PC-9 (cell line): ENCODE data around the gene DPH2. TPM values are rescaled to one million over a fixed set of nuclear protein-coding genes. Genes with fewer than 3 reads are reported as not detected.
A peak's percentile ranks its signal among the peaks of the same experiment; 100 is the strongest.

Source experiments
- BruUV-seq: library from RNA; stranded (reverse); fragments of 400-500 nt; replicated peaks from 2 replicates; lab custom pipeline; 2021; lab: Mats Ljungman, UMichigan
- CTCF ChIA-PET: fragments of 300-600 bp; sonication (Branson Sonifier 250); formaldehyde crosslinking; loops from one replicate; lab custom pipeline; 2022; ENCODE audit warnings: antibody characterized with exemption; lab: Charles Lee
- POLR2A ChIA-PET: fragments of 300-600 bp; sonication (Branson Sonifier 250); formaldehyde crosslinking; loops from one replicate; lab custom pipeline; 2022; ENCODE audit warnings: antibody characterized with exemption; ENCODE audit not compliant: unreplicated experiment; lab: Charles Lee
- DNase-seq, 2 experiments: peaks; one replicate each; pipeline versions ENCODE4 v3.0.0 to v3.0.0-alpha.2; 2015 to 2022; ENCODE audit warnings: mixed read lengths in 1 of 2
- H2AFZ ChIP-seq: fragments of 200-600 bp; sonication (generic); 2 replicates; pipeline ENCODE4 v1.8.1; 2017; ENCODE audit warnings: antibody characterized with exemption
- H3F3A ChIP-seq: fragments of 200-600 bp; sonication (generic); 2 replicates; pipeline ENCODE4 v1.8.1; 2017; ENCODE audit warnings: antibody characterized with exemption, mild to moderate bottlenecking, low read depth; ENCODE audit not compliant: insufficient read depth
- H3K27ac ChIP-seq: fragments of 200-600 bp; sonication (generic); 2 replicates; pipeline ENCODE4 v1.6.1; 2016; ENCODE audit warnings: mixed run types
- H3K27me3 ChIP-seq: fragments of 200-600 bp; sonication (generic); 2 replicates; pipeline ENCODE4 v1.6.1; 2016; ENCODE audit warnings: low read depth, mixed run types; ENCODE audit not compliant: insufficient read depth
- H3K36me3 ChIP-seq: fragments of 200-600 bp; sonication (generic); 2 replicates; pipeline ENCODE4 v1.6.1; 2016; ENCODE audit warnings: low read depth, mixed run types
- H3K4me1 ChIP-seq: fragments of 200-600 bp; sonication (generic); replicated peaks from 2 replicates; pipeline ENCODE4 v1.6.1; 2016; ENCODE audit warnings: mixed run types; ENCODE audit not compliant: insufficient read depth
- H3K4me2 ChIP-seq: fragments of 200-600 bp; sonication (generic); 2 replicates; pipeline ENCODE4 v1.6.1; 2017; ENCODE audit warnings: mixed run types
- H3K4me3 ChIP-seq: fragments of 200-600 bp; sonication (generic); 2 replicates; pipeline ENCODE4 v1.6.1; 2016; ENCODE audit warnings: mixed run types
- H3K79me2 ChIP-seq: fragments of 200-600 bp; sonication (generic); 2 replicates; pipeline ENCODE4 v1.6.1; 2017; ENCODE audit warnings: low read depth, mixed run types
- H3K9me2 ChIP-seq: fragments of 200-600 bp; sonication (generic); 2 replicates; pipeline ENCODE4 v1.8.1; 2017; ENCODE audit warnings: mild to moderate bottlenecking; ENCODE audit not compliant: insufficient read depth
- H3K9me3 ChIP-seq: fragments of 200-600 bp; sonication (generic); 2 replicates; pipeline ENCODE4 v1.8.1; 2016; ENCODE audit warnings: low read depth; ENCODE audit not compliant: insufficient read depth
- H4K20me1 ChIP-seq: fragments of 200-600 bp; sonication (generic); 2 replicates; pipeline ENCODE4 v1.8.1; 2017; ENCODE audit not compliant: insufficient read depth
- CTCF ChIP-seq: fragments of 200-600 bp; sonication (generic); conservative IDR thresholded peaks from 2 replicates; pipeline ENCODE4 v1.6.1; 2017; ENCODE audit warnings: mixed run types, antibody characterized with exemption, mild to moderate bottlenecking, moderate library complexity
- EZH2 ChIP-seq: fragments of 200-600 bp; sonication (generic); IDR thresholded peaks from 2 replicates; pipeline ENCODE4 v1.8.0; 2017; ENCODE audit warnings: antibody characterized with exemption, low read depth
- intact Hi-C: fragments of 100-400 bp; cut with micrococcal nuclease; formaldehyde crosslinking; loops from one replicate; pipeline ENCODE4 v1.10.0; 2022; ENCODE audit not compliant: unreplicated experiment
- total RNA-seq: library from RNA; stranded (reverse); gene quantifications from 2 replicates; pipeline ENCODE4 v1.2.3, GENCODE V29; 2021

Gene DPH2
- total RNA-seq, 1 experiment from 2014 or later: 37.8 TPM

DNA sequence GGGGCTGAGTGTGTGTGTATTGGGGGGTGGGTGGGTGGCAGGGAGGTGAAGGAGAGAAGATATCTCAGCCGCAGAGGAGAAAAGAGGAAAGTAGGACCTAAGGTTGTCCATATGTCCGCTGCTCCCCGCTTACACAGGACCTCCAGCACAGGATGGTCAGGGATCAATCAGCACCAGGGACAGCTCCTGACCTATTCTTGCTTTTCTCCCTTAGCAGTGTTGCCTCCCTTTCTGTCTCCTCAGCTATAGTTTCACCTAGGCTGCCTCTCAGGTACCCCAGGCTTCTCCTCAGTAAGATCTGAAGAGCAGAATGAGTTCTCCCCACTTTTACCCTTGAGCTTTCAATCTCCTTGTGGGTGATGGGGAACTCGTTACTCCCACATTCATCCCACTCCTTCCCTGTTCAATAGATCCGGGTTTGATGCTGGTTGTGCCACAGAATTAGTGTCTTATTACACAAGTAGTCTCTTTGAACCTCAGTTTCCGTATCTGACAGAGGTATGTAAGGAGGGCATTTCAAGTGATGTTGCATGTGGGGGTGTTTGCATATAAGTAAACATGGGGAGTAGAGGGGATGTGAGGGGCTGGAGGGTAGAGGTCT, 1.4 kb upstream of the DPH2 start:
- no peak for TF ChIP-seq CTCF
- Histone ChIP-seq H3K4me3 (no peak overlapping the region), H4K20me1 (no peaks in the 10 kb centered on the region), H3K27ac (no peak overlapping the region), H3K9me2 (no peaks in the 10 kb centered on the region), H3K36me3 (0 out of 2 replicates have a peak, but pooled peaks cover 6% of the 10 kb centered on the region), H3F3A (peaks cover 20% of the 10 kb centered on the region), H2AFZ (no peak overlapping the region), H3K27me3 (no peaks in the 10 kb centered on the region), H3K79me2 (peaks cover 19% of the 10 kb centered on the region), H3K9me3 (no peaks in the 10 kb centered on the region), H3K4me2 (no peak overlapping the region), H3K4me1 (peaks cover 8% of the 10 kb centered on the region)
- BruUV-seq: no TSS peak
- ChIA-PET CTCF (interaction anchor here (0.6 kb wide), 1 partner anchor 312 kb away, joined by 3 read pairs; no protein-coding TSS in a partner anchor), POLR2A (no interaction called here)
- peak in 1 of 2 experiments; percentile 29 for DNase-seq
- intact Hi-C loops: no loop called here

GRCh38 chr1:43969416-43969745, 429 bp upstream of the DPH2 start:
- peaks cover 30% of the 10 kb centered on the region for H3F3A ChIP-seq
- H3K27me3 ChIP-seq: no peaks in the 10 kb centered on the region
- peaks cover 15% of the 10 kb centered on the region for H3K4me1 ChIP-seq
- 0 out of 2 replicates have a peak, but pooled peaks cover 6% of the 10 kb centered on the region for H3K36me3 ChIP-seq
- intact Hi-C loops: loop anchor here (1.0 kb wide), 1 partner anchor 23 kb away; the partner anchor contains the start of gene IPO13
- peaks cover 19% of the 10 kb centered on the region for H3K79me2 ChIP-seq
- DNase-seq: no peak
- CTCF ChIA-PET: interaction anchor here (1.3 kb wide), 1 partner anchor 36 kb away, joined by 4 read pairs; no protein-coding TSS in a partner anchor
- H3K4me3 ChIP-seq: peak overlapping the region; percentile 100; the same call in 1 of the 2 replicates
- TF ChIP-seq CTCF (no peak), EZH2 (no peak)
- H4K20me1 ChIP-seq: no peaks in the 10 kb centered on the region
- H2AFZ ChIP-seq: peak overlapping the region; percentile 65; the same call in 1 of the 2 replicates
- H3K4me2 ChIP-seq: peak overlapping the region; percentile 96
- H3K27ac ChIP-seq: no peak overlapping the region
- POLR2A ChIA-PET: interaction anchor here (0.7 kb wide), 2 partner anchors 23 to 388 kb away, joined by 3 to 4 read pairs; partner anchors contain the start of gene IPO13
- H3K9me3 ChIP-seq: no peaks in the 10 kb centered on the region
- no peaks in the 10 kb centered on the region for H3K9me2 ChIP-seq
- BruUV-seq: no TSS peak

DNA sequence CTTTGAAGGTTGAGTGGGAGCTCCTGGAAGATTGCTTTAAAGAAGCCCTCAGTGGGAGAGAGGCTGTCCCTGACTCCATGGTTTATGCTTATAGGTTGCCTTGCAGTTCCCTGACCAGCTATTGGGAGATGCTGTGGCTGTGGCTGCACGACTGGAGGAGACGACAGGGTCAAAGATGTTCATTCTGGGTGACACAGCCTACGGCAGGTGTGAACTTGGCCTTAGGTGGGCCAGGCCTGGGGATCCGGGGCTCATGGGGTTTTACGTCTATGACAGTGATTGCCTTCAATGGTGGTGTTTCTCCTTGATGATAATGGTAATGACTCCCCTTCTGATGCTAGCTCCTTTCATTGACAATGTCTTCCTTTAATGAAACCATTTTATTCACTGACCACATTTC, 692 bp downstream of the DPH2 start:
- Histone ChIP-seq H3K79me2 (peaks cover 25% of the 10 kb centered on the region), H3K4me3 (peak overlapping the region; percentile 100), H3K4me2 (peak overlapping the region; percentile 96), H2AFZ (peak overlapping the region; percentile 86), H3K4me1 (peaks cover 15% of the 10 kb centered on the region), H3F3A (peaks cover 31% of the 10 kb centered on the region), H3K27me3 (no peaks in the 10 kb centered on the region), H3K36me3 (0 out of 2 replicates have a peak, but pooled peaks cover 6% of the 10 kb centered on the region), H3K9me2 (no peaks in the 10 kb centered on the region), H4K20me1 (no peaks in the 10 kb centered on the region), H3K9me3 (no peaks in the 10 kb centered on the region), H3K27ac (no peak overlapping the region)
- no peak for DNase-seq
- no TSS peak for BruUV-seq
- TF ChIP-seq CTCF (no peak), EZH2 (no peak)
- intact Hi-C loops: loop anchor here (10.0 kb wide), 1 partner anchor 266 kb away; the partner anchor contains the start of gene ST3GAL3
- POLR2A ChIA-PET: no interaction called here
- CTCF ChIA-PET: interaction anchor here (0.6 to 1.3 kb wide), 6 partner anchors 25 to 757 kb away, joined by 3 to 8 read pairs (median 5); partner anchors contain the start of gene PTPRF
